GM12872 (cell line): Measurements from ENCODE around the gene TMEM232.

Source experiments
- CTCF ChIP-seq: IDR thresholded peaks from 3 replicates; pipeline ENCODE4 v1.5.1; 2011; ENCODE audit warnings: low read depth, mild to moderate bottlenecking, low read length, moderate library complexity; ENCODE audit not compliant: insufficient read depth

Gene TMEM232

GRCh38 chr5:110536120-110537115 lies 190.1 kb downstream of the TMEM232 start:
- no peak for TF ChIP-seq CTCF

GRCh38 chr5:110525762-110526161 lies 200.7 kb downstream of the TMEM232 start:
- TF ChIP-seq CTCF = no peak

- no peak for TF ChIP-seq CTCF
Measured at GRCh38 chr5:110517396-110517795, 209.1 kb downstream of the TMEM232 start.

GRCh38 chr5:110514030-110514429 lies 212.4 kb downstream of the TMEM232 start:
- no peak for TF ChIP-seq CTCF

GRCh38 chr5:110512266-110512665 lies 214.2 kb downstream of the TMEM232 start:
- no peak for TF ChIP-seq CTCF

GRCh38 chr5:110510146-110510545 lies 216.3 kb downstream of the TMEM232 start:
- TF ChIP-seq CTCF = no peak

GRCh38 chr5:110507972-110508371 lies 218.5 kb downstream of the TMEM232 start:
- no peak for TF ChIP-seq CTCF
